Bladder microvascular endothelial cell (primary cell): ENCODE results near the gene GOLGA3. TPM values are rescaled to one million over a fixed set of nuclear protein-coding genes. Genes with fewer than 3 reads are reported as not detected.

Source experiments
- total RNA-seq: library from RNA; depleted of rRNA; stranded (reverse); fragments of >200 nt; gene quantifications from 2 replicates; pipeline ENCODE4 v1.2.3, GENCODE V29; 2014

The GOLGA3 gene
- total RNA-seq = 52.6 and 138 TPM in 2 replicates

DNA sequence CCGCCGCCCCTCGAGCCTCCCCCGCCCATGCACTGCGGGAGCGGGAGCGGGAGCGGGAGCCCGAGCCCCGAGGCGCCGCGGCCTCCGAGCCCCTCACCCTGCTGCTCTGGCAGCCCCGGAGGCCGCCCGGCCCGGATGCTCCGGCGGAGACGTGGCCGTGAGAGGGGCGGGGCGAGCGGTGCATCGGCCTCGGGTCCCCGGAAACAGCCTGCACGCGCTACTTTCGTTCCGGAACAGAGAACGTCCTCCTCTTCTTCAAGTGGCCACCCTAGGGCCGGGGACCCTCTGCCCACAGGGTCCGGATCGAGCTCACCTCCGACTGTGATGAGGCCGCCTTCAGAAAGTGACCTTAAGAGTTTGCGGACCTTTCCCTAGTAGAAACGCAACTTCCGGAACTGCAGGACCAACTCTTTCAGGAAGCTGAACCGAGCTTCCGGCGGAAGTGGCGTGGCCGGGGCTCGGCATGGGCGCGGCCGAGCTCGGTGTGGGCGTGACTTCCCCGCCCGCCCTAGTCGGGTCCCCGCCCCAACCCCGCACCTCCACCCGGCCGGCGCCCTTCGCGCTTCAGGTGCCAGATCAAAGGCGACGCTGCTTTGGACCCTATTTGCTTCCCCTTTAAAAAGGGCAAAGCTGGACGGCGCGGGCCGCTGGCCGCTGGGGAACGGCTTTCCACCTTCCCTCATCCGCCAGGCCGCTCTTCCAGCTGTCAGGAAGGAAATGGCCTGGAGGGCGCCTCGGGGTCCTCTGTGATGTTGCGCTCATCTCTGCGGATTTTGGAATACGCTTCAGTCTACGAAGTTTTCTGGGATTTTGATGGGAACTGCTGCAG is at the start of gene GOLGA3:
GOLGA3 (minus strand) TSS at position 164 of the 829 bp plus-strand sequence. CDS start 6,741 bp downstream, outside the sequence.

DNA sequence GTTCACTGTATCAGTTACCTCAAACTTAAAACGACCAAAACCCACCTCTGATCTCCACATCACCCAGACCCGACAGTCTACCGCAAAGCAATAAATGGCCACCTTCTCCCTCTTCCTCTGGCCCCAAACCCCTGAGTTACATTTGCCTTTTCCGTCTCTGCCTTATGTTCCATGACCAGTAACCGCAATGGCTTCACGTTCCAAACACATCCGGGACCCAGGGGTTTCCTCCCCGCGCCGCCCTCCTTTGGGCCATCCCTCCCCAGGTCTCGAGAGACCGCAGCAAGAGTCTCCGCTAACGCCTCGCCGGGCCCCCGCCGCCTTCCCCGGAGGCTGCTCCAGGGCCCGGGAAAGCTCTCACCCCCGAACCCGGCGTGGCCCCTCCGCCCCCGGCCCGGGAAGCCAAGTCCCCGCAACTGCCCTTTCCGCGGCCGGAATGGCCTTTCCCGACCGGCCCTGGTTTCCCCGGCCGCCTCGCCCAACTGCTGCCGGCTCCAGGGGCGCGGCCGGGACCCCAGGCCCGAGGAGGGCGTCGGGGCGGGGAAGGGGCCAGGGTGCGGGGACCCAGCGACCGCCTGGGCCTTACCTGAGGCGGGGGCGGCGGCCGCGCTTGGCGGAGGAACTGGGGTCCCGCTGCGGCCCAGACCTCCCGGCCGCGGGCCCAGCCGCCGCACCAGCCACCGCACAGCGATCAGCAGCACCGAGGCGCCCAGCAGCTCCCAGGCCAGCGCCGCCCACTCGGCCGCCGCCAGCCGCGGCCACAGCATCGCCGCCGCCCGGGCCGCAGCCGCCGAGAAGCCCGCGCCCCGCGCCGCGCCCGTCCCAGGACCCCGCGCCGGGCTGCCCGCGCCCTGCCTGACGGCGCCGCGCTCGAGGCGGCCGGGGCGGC is 67.4 kb downstream of the GOLGA3 start, which contains the start of gene ANKLE2:
ANKLE2 (minus strand) TSS at position 801 of the 889 bp plus-strand sequence; CDS start at position 767, 34 bp downstream.

Other genes starting within 250 kb of the GOLGA3 start
- 2.5 TPM in 1 of 2 replicates, not detected in the other for gene LRCOL1, start 218.3 kb downstream of the GOLGA3 start, total RNA-seq
- gene P2RX2, start 210.1 kb downstream of the GOLGA3 start, total RNA-seq = not detected in 2 replicates
- gene POLE, start 141.5 kb downstream of the GOLGA3 start, total RNA-seq = 37.4 and 55.3 TPM in 2 replicates
- 20.2 and 26.1 TPM in 2 replicates for gene PXMP2, start 141.3 kb downstream of the GOLGA3 start, total RNA-seq
- 36.8 and 44.1 TPM in 2 replicates for gene PGAM5, start 118.0 kb downstream of the GOLGA3 start, total RNA-seq
- gene ANKLE2, start 67.0 kb downstream of the GOLGA3 start, total RNA-seq = 39.5 and 128 TPM in 2 replicates
- 35.3 and 55.0 TPM in 2 replicates for gene CHFR, start 58.7 kb upstream of the GOLGA3 start, total RNA-seq
- gene ZNF605, start 127.4 kb upstream of the GOLGA3 start, total RNA-seq = 3.2 and 10.3 TPM in 2 replicates
- 8.4 and 9.9 TPM in 2 replicates for gene ZNF26, start 157.5 kb upstream of the GOLGA3 start, total RNA-seq
- 11.7 and 38.3 TPM in 2 replicates for gene ZNF84, start 208.6 kb upstream of the GOLGA3 start, total RNA-seq